Measurements from ENCODE around the gene ACVR1C. TPM values are rescaled to one million over a fixed set of nuclear protein-coding genes. Genes with fewer than 3 reads are reported as not detected.

ACVR1C gene
- total RNA-seq, 1 experiment from 2014 or later = not detected

DNA sequence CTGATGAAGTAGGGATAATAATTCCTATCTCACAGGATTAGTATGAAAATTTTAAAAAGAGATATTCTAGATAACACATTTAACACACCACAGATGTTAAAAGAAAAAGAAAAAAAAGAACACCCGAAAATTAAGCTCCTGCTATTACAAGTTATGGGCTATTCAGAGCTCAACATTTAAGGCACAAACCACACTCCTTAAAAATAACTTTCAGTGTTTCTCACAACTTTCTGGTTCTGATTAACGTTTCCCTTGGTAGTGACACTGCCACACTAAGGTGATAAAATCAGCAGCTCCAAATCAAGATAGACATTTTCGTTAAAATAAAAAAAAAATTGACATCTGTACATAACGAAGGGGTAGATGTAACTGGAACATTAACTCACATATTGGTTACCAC lies 26.9 kb downstream of the ACVR1C start:
- no peaks in the 10 kb centered on the region for H3K36me3 ChIP-seq (ENCODE audit: control insufficient read depth, insufficient read depth, low read length)
- intact Hi-C loops (cut with micrococcal nuclease; ENCODE audit: unreplicated experiment) = no loop called here
- H3K4me3 ChIP-seq (ENCODE audit: low read depth in 2 of 2, low read length in 2 of 2) = no peak overlapping the region
- H3K4me1 ChIP-seq (ENCODE audit: control insufficient read depth, insufficient read depth, low read length) = no peaks in the 10 kb centered on the region
- ChIA-PET POLR2A (no interaction called here), CTCF (interaction anchor here (1.2 kb wide), 1 partner anchor 27 kb away, joined by 4 read pairs; no protein-coding TSS in a partner anchor)
- TF ChIP-seq, protein P1, sequence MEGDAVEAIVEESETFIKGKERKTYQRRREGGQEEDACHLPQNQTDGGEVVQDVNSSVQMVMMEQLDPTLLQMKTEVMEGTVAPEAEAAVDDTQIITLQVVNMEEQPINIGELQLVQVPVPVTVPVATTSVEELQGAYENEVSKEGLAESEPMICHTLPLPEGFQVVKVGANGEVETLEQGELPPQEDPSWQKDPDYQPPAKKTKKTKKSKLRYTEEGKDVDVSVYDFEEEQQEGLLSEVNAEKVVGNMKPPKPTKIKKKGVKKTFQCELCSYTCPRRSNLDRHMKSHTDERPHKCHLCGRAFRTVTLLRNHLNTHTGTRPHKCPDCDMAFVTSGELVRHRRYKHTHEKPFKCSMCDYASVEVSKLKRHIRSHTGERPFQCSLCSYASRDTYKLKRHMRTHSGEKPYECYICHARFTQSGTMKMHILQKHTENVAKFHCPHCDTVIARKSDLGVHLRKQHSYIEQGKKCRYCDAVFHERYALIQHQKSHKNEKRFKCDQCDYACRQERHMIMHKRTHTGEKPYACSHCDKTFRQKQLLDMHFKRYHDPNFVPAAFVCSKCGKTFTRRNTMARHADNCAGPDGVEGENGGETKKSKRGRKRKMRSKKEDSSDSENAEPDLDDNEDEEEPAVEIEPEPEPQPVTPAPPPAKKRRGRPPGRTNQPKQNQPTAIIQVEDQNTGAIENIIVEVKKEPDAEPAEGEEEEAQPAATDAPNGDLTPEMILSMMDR (IDR thresholded peaks at IDR 0.05) = no peak
- TF ChIP-seq TCF7L2 (IDR thresholded peaks at IDR 0.05; ENCODE audit: low read depth, low read length) (no peak), POLR2AphosphoS5 (IDR thresholded peaks at IDR 0.05; ENCODE audit: low read depth, low read length) (no peak), SIN3A (IDR thresholded peaks at IDR 0.05; ENCODE audit: borderline replicate concordance, insufficient read depth, low read depth, low read length) (no peak)
- TF ChIP-seq, protein P2, sequence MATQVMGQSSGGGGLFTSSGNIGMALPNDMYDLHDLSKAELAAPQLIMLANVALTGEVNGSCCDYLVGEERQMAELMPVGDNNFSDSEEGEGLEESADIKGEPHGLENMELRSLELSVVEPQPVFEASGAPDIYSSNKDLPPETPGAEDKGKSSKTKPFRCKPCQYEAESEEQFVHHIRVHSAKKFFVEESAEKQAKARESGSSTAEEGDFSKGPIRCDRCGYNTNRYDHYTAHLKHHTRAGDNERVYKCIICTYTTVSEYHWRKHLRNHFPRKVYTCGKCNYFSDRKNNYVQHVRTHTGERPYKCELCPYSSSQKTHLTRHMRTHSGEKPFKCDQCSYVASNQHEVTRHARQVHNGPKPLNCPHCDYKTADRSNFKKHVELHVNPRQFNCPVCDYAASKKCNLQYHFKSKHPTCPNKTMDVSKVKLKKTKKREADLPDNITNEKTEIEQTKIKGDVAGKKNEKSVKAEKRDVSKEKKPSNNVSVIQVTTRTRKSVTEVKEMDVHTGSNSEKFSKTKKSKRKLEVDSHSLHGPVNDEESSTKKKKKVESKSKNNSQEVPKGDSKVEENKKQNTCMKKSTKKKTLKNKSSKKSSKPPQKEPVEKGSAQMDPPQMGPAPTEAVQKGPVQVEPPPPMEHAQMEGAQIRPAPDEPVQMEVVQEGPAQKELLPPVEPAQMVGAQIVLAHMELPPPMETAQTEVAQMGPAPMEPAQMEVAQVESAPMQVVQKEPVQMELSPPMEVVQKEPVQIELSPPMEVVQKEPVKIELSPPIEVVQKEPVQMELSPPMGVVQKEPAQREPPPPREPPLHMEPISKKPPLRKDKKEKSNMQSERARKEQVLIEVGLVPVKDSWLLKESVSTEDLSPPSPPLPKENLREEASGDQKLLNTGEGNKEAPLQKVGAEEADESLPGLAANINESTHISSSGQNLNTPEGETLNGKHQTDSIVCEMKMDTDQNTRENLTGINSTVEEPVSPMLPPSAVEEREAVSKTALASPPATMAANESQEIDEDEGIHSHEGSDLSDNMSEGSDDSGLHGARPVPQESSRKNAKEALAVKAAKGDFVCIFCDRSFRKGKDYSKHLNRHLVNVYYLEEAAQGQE (IDR thresholded peaks at IDR 0.05; ENCODE audit: insufficient read depth in 1 of 2, low read depth in 2 of 2, low read length in 1 of 2) = no peak
- ATAC-seq (no peak), DNase-seq (ENCODE audit: low read depth, low spot score) (no peak)
- in situ Hi-C loops (cut with HindIII; ENCODE audit: low pct_unique_long_range_greater_than_20kb, low sequenced_read_pairs) = no loop called here
- no peaks in the 10 kb centered on the region for H3K9me3 ChIP-seq (ENCODE audit: control insufficient read depth, insufficient read depth, low read depth, low read length)
- no TSS peak for BruUV-seq (replicated peaks)
- peaks cover 3% of the 10 kb centered on the region; the same call in 1 of the 2 replicates for H3K27me3 ChIP-seq (ENCODE audit: control insufficient read depth, insufficient read depth, low read length)
- H3K27ac ChIP-seq (ENCODE audit: low read length) = no peak overlapping the region

- POLR2A ChIA-PET = no interaction called here
- Histone ChIP-seq H3K27ac (ENCODE audit: low read length) (no peak overlapping the region), H3K36me3 (ENCODE audit: control insufficient read depth, insufficient read depth, low read length) (no peaks in the 10 kb centered on the region), H3K9me3 (ENCODE audit: control insufficient read depth, insufficient read depth, low read depth, low read length) (no peaks in the 10 kb centered on the region), H3K4me1 (ENCODE audit: control insufficient read depth, insufficient read depth, low read length) (no peaks in the 10 kb centered on the region), H3K27me3 (ENCODE audit: control insufficient read depth, insufficient read depth, low read length) (peaks cover 3% of the 10 kb centered on the region; the same call in 1 of the 2 replicates), H3K4me3 (ENCODE audit: low read depth in 2 of 2, low read length in 2 of 2) (0 out of 4 replicates have a peak overlapping the region, but pooled peaks of 1 of the 2 experiments have one; percentile 7)
- no peak for DNase-seq (ENCODE audit: low read depth, low spot score)
- 0 out of 2 replicates have a peak, but pooled peaks have one; percentile 56 for ATAC-seq
- in situ Hi-C loops (cut with HindIII; ENCODE audit: low pct_unique_long_range_greater_than_20kb, low sequenced_read_pairs) = no loop called here
- CTCF ChIA-PET = no interaction called here
- BruUV-seq (replicated peaks) = no TSS peak
- TF ChIP-seq, protein P2 (IDR thresholded peaks at IDR 0.05; ENCODE audit: insufficient read depth in 1 of 2, low read depth in 2 of 2, low read length in 1 of 2) = no peak
- TF ChIP-seq, protein P1 (IDR thresholded peaks at IDR 0.05) = peak; percentile 55
- intact Hi-C loops (cut with micrococcal nuclease; ENCODE audit: unreplicated experiment) = loop anchor here (10.0 kb wide), 1 partner anchor 102 kb away; no protein-coding TSS in a partner anchor
Observed at GRCh38 chr2:157596992-157597681, 31.5 kb downstream of the ACVR1C start.
